Measurements from ENCODE around the gene SGPL1.

SGPL1 gene

GRCh38 chr10:70778267-70778924, 37.4 kb upstream of the SGPL1 start:
- TF ChIP-seq CTCF (IDR thresholded peaks at IDR 0.05; ENCODE audit: low read depth, low read length, missing control alignments): no peak
- DNase-seq (ENCODE audit: low read depth): no peak
- no peak overlapping the region for H3K4me3 ChIP-seq (ENCODE audit: low read depth, low read length)

GRCh38 chr10:70779088-70779487, 36.7 kb upstream of the SGPL1 start:
- no peak for TF ChIP-seq CTCF (IDR thresholded peaks at IDR 0.05; ENCODE audit: low read depth, low read length, missing control alignments)
- no peak overlapping the region for H3K4me3 ChIP-seq (ENCODE audit: low read depth, low read length)
- DNase-seq (ENCODE audit: low read depth): no peak

- H3K4me3 ChIP-seq (ENCODE audit: low read depth, low read length): no peak overlapping the region
- TF ChIP-seq CTCF (IDR thresholded peaks at IDR 0.05; ENCODE audit: low read depth, low read length, missing control alignments): no peak
- no peak for DNase-seq (ENCODE audit: low read depth)
Measured at GRCh38 chr10:70779511-70780369, 36.0 kb upstream of the SGPL1 start.

- no peak overlapping the region for H3K4me3 ChIP-seq (ENCODE audit: low read depth, low read length)
- DNase-seq (ENCODE audit: low read depth): no peak
- TF ChIP-seq CTCF (IDR thresholded peaks at IDR 0.05; ENCODE audit: low read depth, low read length, missing control alignments): no peak
Measured at GRCh38 chr10:70780370-70780760, 35.4 kb upstream of the SGPL1 start.

GRCh38 chr10:70780772-70781171, 35.0 kb upstream of the SGPL1 start:
- TF ChIP-seq CTCF (IDR thresholded peaks at IDR 0.05; ENCODE audit: low read depth, low read length, missing control alignments): no peak
- no peak for DNase-seq (ENCODE audit: low read depth)
- H3K4me3 ChIP-seq (ENCODE audit: low read depth, low read length): no peak overlapping the region

GRCh38 chr10:70781461-70782051, 34.2 kb upstream of the SGPL1 start:
- no peak for TF ChIP-seq CTCF (IDR thresholded peaks at IDR 0.05; ENCODE audit: low read depth, low read length, missing control alignments)
- no peak overlapping the region for H3K4me3 ChIP-seq (ENCODE audit: low read depth, low read length)
- DNase-seq (ENCODE audit: low read depth): no peak
